WTC11 (cell line): Measurements from ENCODE around the gene GPR62.

ENCODE experiments used
- CREB1 ChIP-seq: sonication (generic); formaldehyde crosslinking; IDR thresholded peaks from 2 replicates; pipeline ENCODE4 v1.8.0; 2023; ENCODE audit warnings: mild to moderate bottlenecking, missing genetic modification reagents
- CTCF ChIP-seq: fragments of 200-600 bp; IDR thresholded peaks from 2 replicates; pipeline ENCODE4 v1.8.0; 2022; ENCODE audit warnings: antibody characterized with exemption
- FOXJ3 ChIP-seq: sonication (generic); formaldehyde crosslinking; IDR thresholded peaks from 2 replicates; pipeline ENCODE4 v1.9.0; 2021; ENCODE audit warnings: missing genetic modification reagents, mild to moderate bottlenecking, borderline replicate concordance
- FOXK1 ChIP-seq: sonication (generic); formaldehyde crosslinking; IDR thresholded peaks from 2 replicates; pipeline ENCODE4 v1.8.0; 2022; ENCODE audit warnings: mild to moderate bottlenecking, moderate library complexity, missing genetic modification reagents
- MAX ChIP-seq: sonication (generic); formaldehyde crosslinking; IDR thresholded peaks from 2 replicates; pipeline ENCODE4 v1.8.0; 2022; ENCODE audit warnings: mild to moderate bottlenecking, missing genetic modification reagents
- ZNF121 ChIP-seq: sonication (generic); formaldehyde crosslinking; IDR thresholded peaks from 2 replicates; pipeline ENCODE4 v1.8.0; 2023; ENCODE audit warnings: missing genetic modification reagents
- ZNF263 ChIP-seq: sonication (generic); formaldehyde crosslinking; IDR thresholded peaks from 2 replicates; pipeline ENCODE4 v1.8.1; 2022; ENCODE audit warnings: low read depth, mild to moderate bottlenecking, moderate library complexity, missing genetic modification reagents
- ZNF423 ChIP-seq: fragments of 250-450 bp; sonication (Bioruptor Pico); IDR thresholded peaks from 2 replicates; pipeline ENCODE4 v2.1.2; 2022; ENCODE audit warnings: mild to moderate bottlenecking, moderate library complexity
- TF ChIP-seq, protein P1 (sequence below): sonication (generic); formaldehyde crosslinking; IDR thresholded peaks from 2 replicates; pipeline ENCODE4 v1.8.1; 2022; ENCODE audit warnings: low read depth, missing genetic modification reagents, borderline replicate concordance
- TF ChIP-seq, protein P2 (sequence below): sonication (generic); formaldehyde crosslinking; conservative IDR thresholded peaks from 2 replicates; pipeline ENCODE4 v1.8.1; 2022; ENCODE audit warnings: mild to moderate bottlenecking, missing genetic modification reagents

DNA sequence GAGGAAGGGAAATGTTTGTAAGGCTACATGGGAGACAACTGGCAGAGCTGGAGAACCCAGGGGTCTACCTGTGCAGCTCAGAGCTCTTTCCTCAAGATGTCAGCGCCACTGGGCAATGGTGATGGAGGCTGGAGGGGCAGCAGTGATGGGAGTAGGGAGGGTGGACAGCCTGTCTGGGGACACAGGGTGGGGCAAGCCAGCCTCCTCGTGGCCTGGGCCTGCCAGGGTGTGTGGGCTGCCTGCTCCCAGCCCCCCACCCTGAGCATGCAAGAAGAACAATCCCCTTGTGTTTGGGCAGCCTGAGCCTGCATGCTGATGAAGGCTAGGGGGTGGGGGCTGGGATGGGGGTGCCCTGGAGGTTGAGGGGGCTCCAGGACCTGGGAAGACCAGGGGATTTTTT, 10.8 kb downstream of the GPR62 start:
- TF ChIP-seq ZNF423 (CRISPR knock-in tag) (no peak), ZNF263 (CRISPR knock-in tag) (no peak), CREB1 (CRISPR knock-in tag) (no peak), CTCF (no peak), ZNF121 (CRISPR knock-in tag) (no peak), FOXK1 (CRISPR knock-in tag) (no peak), FOXJ3 (CRISPR knock-in tag) (no peak), MAX (no peak)
- TF ChIP-seq, protein P1, sequence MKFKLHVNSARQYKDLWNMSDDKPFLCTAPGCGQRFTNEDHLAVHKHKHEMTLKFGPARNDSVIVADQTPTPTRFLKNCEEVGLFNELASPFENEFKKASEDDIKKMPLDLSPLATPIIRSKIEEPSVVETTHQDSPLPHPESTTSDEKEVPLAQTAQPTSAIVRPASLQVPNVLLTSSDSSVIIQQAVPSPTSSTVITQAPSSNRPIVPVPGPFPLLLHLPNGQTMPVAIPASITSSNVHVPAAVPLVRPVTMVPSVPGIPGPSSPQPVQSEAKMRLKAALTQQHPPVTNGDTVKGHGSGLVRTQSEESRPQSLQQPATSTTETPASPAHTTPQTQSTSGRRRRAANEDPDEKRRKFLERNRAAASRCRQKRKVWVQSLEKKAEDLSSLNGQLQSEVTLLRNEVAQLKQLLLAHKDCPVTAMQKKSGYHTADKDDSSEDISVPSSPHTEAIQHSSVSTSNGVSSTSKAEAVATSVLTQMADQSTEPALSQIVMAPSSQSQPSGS (CRISPR knock-in tag), result no peak
- TF ChIP-seq, protein P2, sequence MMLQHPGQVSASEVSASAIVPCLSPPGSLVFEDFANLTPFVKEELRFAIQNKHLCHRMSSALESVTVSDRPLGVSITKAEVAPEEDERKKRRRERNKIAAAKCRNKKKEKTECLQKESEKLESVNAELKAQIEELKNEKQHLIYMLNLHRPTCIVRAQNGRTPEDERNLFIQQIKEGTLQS, result no peak
